22Rv1 (cell line): ENCODE measurements around the gene C12orf42.

Experiments
- H3K27ac ChIP-seq: fragments of 450-650 bp; 2 replicates; pipeline ENCODE4 v1.5.1; 2017
- ZFX ChIP-seq: fragments of 450-650 bp; IDR thresholded peaks from 2 replicates; pipeline ENCODE4 v1.6.1; 2017; ENCODE audit warnings: antibody characterized with exemption, borderline replicate concordance
- TF ChIP-seq, protein P1 (sequence below): fragments of 450-650 bp; IDR thresholded peaks from 2 replicates; pipeline ENCODE4 v1.5.1; 2017; ENCODE audit warnings: mild to moderate bottlenecking

The C12orf42 gene

GRCh38 chr12:103272949-103273348 lies 222.8 kb downstream of the C12orf42 start:
- TF ChIP-seq, protein P1, sequence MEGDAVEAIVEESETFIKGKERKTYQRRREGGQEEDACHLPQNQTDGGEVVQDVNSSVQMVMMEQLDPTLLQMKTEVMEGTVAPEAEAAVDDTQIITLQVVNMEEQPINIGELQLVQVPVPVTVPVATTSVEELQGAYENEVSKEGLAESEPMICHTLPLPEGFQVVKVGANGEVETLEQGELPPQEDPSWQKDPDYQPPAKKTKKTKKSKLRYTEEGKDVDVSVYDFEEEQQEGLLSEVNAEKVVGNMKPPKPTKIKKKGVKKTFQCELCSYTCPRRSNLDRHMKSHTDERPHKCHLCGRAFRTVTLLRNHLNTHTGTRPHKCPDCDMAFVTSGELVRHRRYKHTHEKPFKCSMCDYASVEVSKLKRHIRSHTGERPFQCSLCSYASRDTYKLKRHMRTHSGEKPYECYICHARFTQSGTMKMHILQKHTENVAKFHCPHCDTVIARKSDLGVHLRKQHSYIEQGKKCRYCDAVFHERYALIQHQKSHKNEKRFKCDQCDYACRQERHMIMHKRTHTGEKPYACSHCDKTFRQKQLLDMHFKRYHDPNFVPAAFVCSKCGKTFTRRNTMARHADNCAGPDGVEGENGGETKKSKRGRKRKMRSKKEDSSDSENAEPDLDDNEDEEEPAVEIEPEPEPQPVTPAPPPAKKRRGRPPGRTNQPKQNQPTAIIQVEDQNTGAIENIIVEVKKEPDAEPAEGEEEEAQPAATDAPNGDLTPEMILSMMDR = no peak
- no peak for TF ChIP-seq ZFX
- H3K27ac ChIP-seq = no peak overlapping the region

- TF ChIP-seq, protein P1 = no peak
- no peak for TF ChIP-seq ZFX
- H3K27ac ChIP-seq = no peak overlapping the region
Observed at GRCh38 chr12:103269946-103270345, 225.8 kb downstream of the C12orf42 start.

DNA sequence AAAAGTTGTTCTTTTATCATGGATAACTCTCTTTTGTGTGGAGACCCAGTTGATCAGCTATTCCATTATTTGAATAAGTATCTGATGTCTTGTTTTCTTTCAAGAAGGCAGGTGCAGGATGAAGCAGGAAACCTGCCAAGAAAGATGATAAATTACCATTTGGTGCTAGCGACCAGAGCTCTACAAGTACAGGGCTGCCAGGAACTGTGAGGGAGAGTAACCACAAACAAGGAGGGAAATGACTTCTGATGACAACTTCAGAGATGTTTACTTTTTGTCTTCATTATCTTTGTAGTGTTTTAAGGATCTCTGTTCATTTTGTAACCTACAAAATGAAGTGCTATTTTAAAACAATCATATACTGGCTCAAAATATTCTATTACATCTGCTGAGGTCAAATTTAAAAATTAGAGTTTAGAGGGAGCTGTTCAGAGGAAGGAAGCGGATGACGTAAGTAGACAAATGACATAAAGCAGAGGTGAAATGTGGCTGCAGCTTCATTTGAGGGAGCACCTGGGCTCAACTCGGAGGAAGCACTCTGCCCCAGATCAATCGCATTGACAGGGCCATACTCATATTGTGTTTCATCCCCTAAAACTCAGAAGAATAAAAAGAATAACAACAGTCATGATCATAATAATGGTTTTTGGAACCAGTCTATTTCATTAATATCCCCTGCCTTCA lies 226.8 kb downstream of the C12orf42 start:
- TF ChIP-seq ZFX = no peak
- TF ChIP-seq, protein P1 = no peak
- H3K27ac ChIP-seq = no peak overlapping the region

DNA sequence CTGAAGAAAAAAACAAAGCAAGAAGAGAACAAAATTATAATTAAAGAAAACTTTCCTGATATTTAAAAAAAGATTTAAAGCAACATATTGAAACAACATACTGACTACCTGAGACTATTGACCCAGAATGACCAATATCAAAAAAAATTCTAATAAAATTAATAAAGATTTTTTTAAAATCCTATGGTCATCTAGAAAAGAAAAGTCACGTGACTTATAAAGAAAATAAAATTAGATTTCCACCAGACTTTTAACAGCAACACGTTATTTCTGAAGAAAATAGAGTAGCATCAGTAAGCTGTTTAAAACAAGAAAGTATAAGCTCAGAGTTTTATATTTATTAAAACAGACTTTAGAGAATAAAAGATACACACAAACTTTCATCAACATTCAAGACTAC lies 238.0 kb downstream of the C12orf42 start:
- TF ChIP-seq, protein P1 = no peak
- no peak for TF ChIP-seq ZFX
- H3K27ac ChIP-seq = no peak overlapping the region
